WTC11 (cell line): ENCODE results near the gene SHISA6.

Experiments
- CTCF ChIP-seq: fragments of 200-600 bp; IDR thresholded peaks from 2 replicates; pipeline ENCODE4 v1.8.0; 2022; ENCODE audit warnings: antibody characterized with exemption
- FOXP4 ChIP-seq: sonication (generic); formaldehyde crosslinking; IDR thresholded peaks from 2 replicates; pipeline ENCODE4 v1.8.0; 2022; ENCODE audit warnings: mild to moderate bottlenecking, missing genetic modification reagents
- NFYB ChIP-seq: sonication (generic); formaldehyde crosslinking; conservative IDR thresholded peaks from 2 replicates; pipeline ENCODE4 v1.8.0; 2022; ENCODE audit warnings: low read depth, missing genetic modification reagents
- PRDM15 ChIP-seq: sonication (generic); formaldehyde crosslinking; IDR thresholded peaks from 2 replicates; pipeline ENCODE4 v1.8.0; 2022; ENCODE audit warnings: missing genetic modification reagents
- SMAD4 ChIP-seq: sonication (generic); formaldehyde crosslinking; IDR thresholded peaks from 2 replicates; pipeline ENCODE4 v1.8.0; 2022; ENCODE audit warnings: mild to moderate bottlenecking, missing genetic modification reagents
- TP53 ChIP-seq: sonication (generic); formaldehyde crosslinking; IDR thresholded peaks from 2 replicates; pipeline ENCODE4 v1.8.1; 2023; ENCODE audit warnings: mild to moderate bottlenecking, missing genetic modification reagents
- ZNF138 ChIP-seq: sonication (generic); formaldehyde crosslinking; conservative IDR thresholded peaks from 2 replicates; pipeline ENCODE4 v1.8.1; 2022; ENCODE audit warnings: mild to moderate bottlenecking, moderate library complexity, missing genetic modification reagents
- ZNF416 ChIP-seq: fragments of 250-450 bp; sonication (Bioruptor Pico); IDR thresholded peaks from 2 replicates; pipeline ENCODE4 v1.9.0; 2021; ENCODE audit warnings: mild to moderate bottlenecking, inconsistent platforms

GRCh38 chr17:11551442-11551841, 310.4 kb downstream of the SHISA6 start:
- TF ChIP-seq CTCF (no peak), ZNF416 (CRISPR knock-in tag) (no peak), ZNF138 (no peak), PRDM15 (CRISPR knock-in tag) (no peak), SMAD4 (CRISPR knock-in tag) (no peak), FOXP4 (CRISPR knock-in tag) (no peak), NFYB (CRISPR knock-in tag) (no peak), TP53 (CRISPR knock-in tag) (no peak)
